Astrocyte (in vitro differentiated cells and primary cell): ENCODE measurements around the gene OTUB2. TPM values are rescaled to one million over a fixed set of nuclear protein-coding genes. Genes with fewer than 3 reads are reported as not detected.
A peak's percentile ranks its signal among the peaks of the same experiment; 100 is the strongest.

Experiments
- DNase-seq: peaks from one replicate; pipeline ENCODE4 v3.0.0-alpha.2; 2010; ENCODE audit warnings: low read depth
- FAIRE-seq: peaks from 2 replicates; lab custom pipeline; 2011; peaks lifted over from hg19 to GRCh38; lab: Jason Lieb, UNC
- H2AFZ ChIP-seq: 2 replicates; pipeline ENCODE4 v1.6.0; 2012; ENCODE audit warnings: low read depth, low read length, inconsistent platforms
- H3K27ac ChIP-seq: 2 replicates; pipeline ENCODE4 v1.5.1; 2011; ENCODE audit warnings: low read depth, low read length, inconsistent platforms
- H3K27me3 ChIP-seq: 2 replicates; pipeline ENCODE4 v1.6.0; 2011; ENCODE audit warnings: low read length, inconsistent platforms; ENCODE audit not compliant: insufficient read depth
- H3K36me3 ChIP-seq: 2 replicates; pipeline ENCODE4 v1.5.1; 2011; ENCODE audit warnings: low read length, inconsistent platforms; ENCODE audit not compliant: insufficient read depth
- H3K4me1 ChIP-seq: 2 replicates; pipeline ENCODE4 v1.5.1; 2011; ENCODE audit warnings: low read length, inconsistent platforms; ENCODE audit not compliant: insufficient read depth
- H3K4me2 ChIP-seq: 2 replicates; pipeline ENCODE4 v1.6.0; 2012; ENCODE audit warnings: low read length, inconsistent platforms
- H3K4me3 ChIP-seq: 2 replicates; pipeline ENCODE4 v1.5.1; 2011; ENCODE audit warnings: low read depth, mild to moderate bottlenecking, low read length, inconsistent platforms; ENCODE audit not compliant: insufficient read depth
- H3K79me2 ChIP-seq: 2 replicates; pipeline ENCODE4 v1.6.0; 2012; ENCODE audit warnings: mild to moderate bottlenecking, low read length, inconsistent platforms; ENCODE audit not compliant: insufficient read depth
- H3K9ac ChIP-seq: 2 replicates; pipeline ENCODE4 v1.6.0; 2012; ENCODE audit warnings: mild to moderate bottlenecking, low read length, inconsistent platforms
- H3K9me3 ChIP-seq: 2 replicates; pipeline ENCODE4 v1.5.1; 2012; ENCODE audit warnings: low read depth, mild to moderate bottlenecking, low read length, inconsistent platforms; ENCODE audit not compliant: insufficient read depth
- H4K20me1 ChIP-seq: 2 replicates; pipeline ENCODE4 v1.6.0; 2012; ENCODE audit warnings: low read length, inconsistent platforms; ENCODE audit not compliant: insufficient read depth
- H3K27ac Mint-ChIP-seq: one replicate; pipeline ENCODE4 v1.8.0; 2021; ENCODE audit warnings: mild to moderate bottlenecking, mixed read lengths; ENCODE audit not compliant: unreplicated experiment
- H3K27me3 Mint-ChIP-seq: one replicate; pipeline ENCODE4 v1.8.0; 2021; ENCODE audit warnings: low read depth, mixed read lengths; ENCODE audit not compliant: unreplicated experiment
- H3K36me3 Mint-ChIP-seq: one replicate; pipeline ENCODE4 v1.8.0; 2021; ENCODE audit warnings: low read depth, mixed read lengths; ENCODE audit not compliant: unreplicated experiment
- H3K4me1 Mint-ChIP-seq: one replicate; pipeline ENCODE4 v1.8.0; 2021; ENCODE audit warnings: low read depth, mixed read lengths; ENCODE audit not compliant: unreplicated experiment
- H3K4me3 Mint-ChIP-seq: one replicate; pipeline ENCODE4 v1.8.0; 2021; ENCODE audit warnings: mild to moderate bottlenecking, moderate library complexity, mixed read lengths; ENCODE audit not compliant: unreplicated experiment
- H3K9me3 Mint-ChIP-seq: one replicate; pipeline ENCODE4 v1.8.0; 2021; ENCODE audit warnings: mild to moderate bottlenecking, mixed read lengths; ENCODE audit not compliant: unreplicated experiment
- CTCF ChIP-seq: IDR thresholded peaks from 2 replicates; pipeline ENCODE4 v1.5.1; 2011; ENCODE audit warnings: low read depth, mild to moderate bottlenecking, inconsistent platforms, low read length, moderate library complexity; ENCODE audit not compliant: insufficient read depth
- EZH2 ChIP-seq: IDR thresholded peaks from 2 replicates; pipeline ENCODE4 v1.6.1; 2012; ENCODE audit warnings: mild to moderate bottlenecking, low read length, inconsistent platforms; ENCODE audit not compliant: insufficient read depth
- total RNA-seq: library from RNA; stranded (reverse); gene quantifications from 2 replicates; pipeline ENCODE4 v1.2.1, GENCODE V29; 2021

Gene OTUB2
- total RNA-seq, 1 donor from 2014 or later, result 3.3 TPM

GRCh38 chr14:94043111-94043755, 17.1 kb downstream of the OTUB2 start:
- no peaks in the 10 kb centered on the region for H3K27me3 ChIP-seq
- Mint-ChIP-seq H3K9me3 (no peaks in the 10 kb centered on the region), H3K36me3 (peaks cover 12% of the 10 kb centered on the region), H3K4me3 (no peak overlapping the region), H3K4me1 (peaks cover 4% of the 10 kb centered on the region), H3K27me3 (peaks cover 7% of the 10 kb centered on the region), H3K27ac (no peak overlapping the region)
- H3K4me2 ChIP-seq, result no peak overlapping the region
- TF ChIP-seq EZH2 (no peak), CTCF (no peak)
- H3K9ac ChIP-seq, result no peak overlapping the region
- peaks cover 14% of the 10 kb centered on the region for H4K20me1 ChIP-seq
- no peaks in the 10 kb centered on the region for H3K79me2 ChIP-seq
- no peak overlapping the region for H3K4me3 ChIP-seq
- DNase-seq (peak; percentile 16), FAIRE-seq (no peak)
- no peaks in the 10 kb centered on the region for H3K9me3 ChIP-seq
- no peak overlapping the region for H2AFZ ChIP-seq
- H3K27ac ChIP-seq, result no peak overlapping the region
- peaks cover 18% of the 10 kb centered on the region for H3K36me3 ChIP-seq
- H3K4me1 ChIP-seq, result peaks cover 5% of the 10 kb centered on the region

GRCh38 chr14:94043756-94044475, 17.8 kb downstream of the OTUB2 start:
- Mint-ChIP-seq H3K27me3 (peaks cover 7% of the 10 kb centered on the region), H3K4me3 (no peak overlapping the region), H3K27ac (no peak overlapping the region), H3K36me3 (peaks cover 15% of the 10 kb centered on the region), H3K4me1 (peaks cover 5% of the 10 kb centered on the region), H3K9me3 (no peaks in the 10 kb centered on the region)
- Histone ChIP-seq H4K20me1 (peaks cover 21% of the 10 kb centered on the region), H3K27me3 (no peaks in the 10 kb centered on the region), H3K27ac (no peak overlapping the region), H3K79me2 (no peaks in the 10 kb centered on the region), H3K9ac (no peak overlapping the region), H2AFZ (no peak overlapping the region), H3K4me2 (no peak overlapping the region), H3K4me3 (no peak overlapping the region), H3K36me3 (peaks cover 24% of the 10 kb centered on the region), H3K4me1 (peaks cover 5% of the 10 kb centered on the region), H3K9me3 (no peaks in the 10 kb centered on the region)
- TF ChIP-seq EZH2, result no peak
- TF ChIP-seq CTCF, result no peak
- FAIRE-seq (no peak), DNase-seq (no peak)
